ENCODE measurements around the gene UBE2I.
A peak's percentile ranks its signal among the peaks of the same experiment; 100 is the strongest.

UBE2I gene

GRCh38 chr16:1311738-1312466 is 2.5 kb downstream of the UBE2I start:
- DNase-seq (ENCODE audit: insufficient read length), result no peak
- TF ChIP-seq TAF1 (IDR thresholded peaks at IDR 0.05; ENCODE audit: borderline replicate concordance, low read depth, low read length) (no peak), POLR2AphosphoS5 (IDR thresholded peaks at IDR 0.05; ENCODE audit: low read depth, low read length) (no peak), POLR2A (IDR thresholded peaks at IDR 0.05; ENCODE audit: low read depth, low read length) (no peak)
- FAIRE-seq, result no peak

- FAIRE-seq, result no peak
- no peak for TF ChIP-seq POLR2AphosphoS5 (IDR thresholded peaks at IDR 0.05; ENCODE audit: low read depth, low read length)
- TF ChIP-seq POLR2A (IDR thresholded peaks at IDR 0.05; ENCODE audit: low read depth, low read length), result no peak
- TF ChIP-seq TAF1 (IDR thresholded peaks at IDR 0.05; ENCODE audit: borderline replicate concordance, low read depth, low read length), result no peak
- DNase-seq (ENCODE audit: insufficient read length), result no peak
Measured at GRCh38 chr16:1312467-1312816, 3.0 kb downstream of the UBE2I start.

GRCh38 chr16:1312903-1313302 is 3.5 kb downstream of the UBE2I start:
- no peak for FAIRE-seq
- no peak for TF ChIP-seq TAF1 (IDR thresholded peaks at IDR 0.05; ENCODE audit: borderline replicate concordance, low read depth, low read length)
- TF ChIP-seq POLR2A (IDR thresholded peaks at IDR 0.05; ENCODE audit: low read depth, low read length), result no peak
- no peak for TF ChIP-seq POLR2AphosphoS5 (IDR thresholded peaks at IDR 0.05; ENCODE audit: low read depth, low read length)
- DNase-seq (ENCODE audit: insufficient read length), result no peak

- FAIRE-seq (no peak), DNase-seq (ENCODE audit: insufficient read length) (no peak)
- no peak for TF ChIP-seq TAF1 (IDR thresholded peaks at IDR 0.05; ENCODE audit: borderline replicate concordance, low read depth, low read length)
- TF ChIP-seq POLR2A (IDR thresholded peaks at IDR 0.05; ENCODE audit: low read depth, low read length), result no peak
- TF ChIP-seq POLR2AphosphoS5 (IDR thresholded peaks at IDR 0.05; ENCODE audit: low read depth, low read length), result no peak
Measured at GRCh38 chr16:1313721-1314369, 4.4 kb downstream of the UBE2I start.

GRCh38 chr16:1314399-1315068 is 5.1 kb downstream of the UBE2I start:
- no peak; the same call in 1 of the 2 replicates for TF ChIP-seq POLR2A (IDR thresholded peaks at IDR 0.05; ENCODE audit: low read depth, low read length)
- no peak for TF ChIP-seq TAF1 (IDR thresholded peaks at IDR 0.05; ENCODE audit: borderline replicate concordance, low read depth, low read length)
- TF ChIP-seq POLR2AphosphoS5 (IDR thresholded peaks at IDR 0.05; ENCODE audit: low read depth, low read length), result no peak; the same call in 1 of the 2 replicates
- no peak for DNase-seq (ENCODE audit: insufficient read length)
- FAIRE-seq, result no peak

DNA sequence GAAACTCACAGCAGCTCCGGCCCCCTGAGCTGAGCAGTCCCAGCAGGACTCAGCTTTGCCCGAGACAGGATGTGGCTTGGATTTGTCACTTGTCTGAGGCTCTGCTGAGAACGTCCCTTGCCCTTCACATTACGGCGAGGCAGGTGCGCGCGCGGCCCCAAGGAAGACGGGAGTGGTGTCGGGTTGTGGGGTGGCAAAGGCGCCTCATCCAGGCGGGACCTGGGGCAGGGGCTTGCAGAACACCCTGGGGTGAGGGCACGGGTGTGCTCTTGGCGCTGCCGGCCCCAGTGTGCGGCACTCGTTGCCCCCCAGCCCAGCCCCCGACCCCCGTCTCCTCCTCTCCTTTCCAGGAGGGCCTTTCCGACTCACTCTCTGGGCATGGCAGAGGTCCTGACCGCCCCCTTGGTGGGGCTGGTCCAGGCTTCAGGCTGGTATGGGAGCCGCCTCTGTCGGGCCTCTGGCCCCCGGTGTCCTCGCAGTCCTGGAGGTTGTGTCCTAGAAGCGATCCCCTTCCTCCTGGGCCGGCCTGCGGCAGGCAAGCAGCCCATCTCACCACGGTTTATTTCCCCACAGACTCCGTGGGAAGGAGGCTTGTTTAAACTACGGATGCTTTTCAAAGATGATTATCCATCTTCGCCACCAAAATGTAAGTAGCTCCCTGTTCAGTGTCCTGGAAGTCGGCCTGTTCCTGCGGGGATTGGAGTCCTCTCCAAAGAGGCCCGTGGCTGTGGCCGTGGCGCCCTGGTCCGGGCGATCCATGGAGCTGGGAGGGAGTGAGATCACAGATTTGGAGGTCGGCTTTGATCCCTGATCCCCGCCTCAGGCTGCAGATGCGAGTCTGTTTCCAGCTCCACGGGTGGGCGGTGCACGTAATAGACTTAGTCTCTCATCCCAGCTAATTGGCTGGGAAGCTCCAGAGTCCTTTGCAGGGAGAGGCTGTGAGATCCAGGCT is 5.9 kb downstream of the UBE2I start:
- TF ChIP-seq POLR2A (IDR thresholded peaks at IDR 0.05; ENCODE audit: low read depth, low read length) (no peak), TAF1 (IDR thresholded peaks at IDR 0.05; ENCODE audit: borderline replicate concordance, low read depth, low read length) (no peak), POLR2AphosphoS5 (IDR thresholded peaks at IDR 0.05; ENCODE audit: low read depth, low read length) (no peak; the same call in 1 of the 2 replicates)

DNA sequence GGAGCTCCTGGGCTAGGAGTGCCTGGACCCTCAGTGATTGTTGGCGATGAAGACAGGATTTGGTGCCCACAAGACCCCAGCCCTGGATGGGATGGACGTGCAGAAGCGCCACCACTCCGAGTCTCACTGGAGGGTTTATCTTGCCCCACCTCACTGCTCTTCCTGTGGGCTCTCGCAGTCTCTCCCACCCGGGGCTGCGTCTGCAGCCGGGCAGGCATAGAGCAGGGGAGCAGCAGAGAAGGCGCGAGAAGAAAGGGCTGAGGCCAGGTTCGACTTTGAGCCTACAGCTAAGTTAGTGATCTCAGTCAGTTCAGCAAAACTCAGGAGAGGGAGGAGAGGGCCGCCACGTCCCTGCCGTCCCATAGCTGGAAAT is 6.6 kb downstream of the UBE2I start:
- TF ChIP-seq TAF1 (IDR thresholded peaks at IDR 0.05; ENCODE audit: borderline replicate concordance, low read depth, low read length) (no peak), POLR2AphosphoS5 (IDR thresholded peaks at IDR 0.05; ENCODE audit: low read depth, low read length) (no peak; the same call in 1 of the 2 replicates), POLR2A (IDR thresholded peaks at IDR 0.05; ENCODE audit: low read depth, low read length) (no peak)
- FAIRE-seq, result no peak
- no peak for DNase-seq (ENCODE audit: insufficient read length)

More for the DNA sequence above, 5.9 kb downstream of the UBE2I start:
- FAIRE-seq, result no peak
- no peak for DNase-seq (ENCODE audit: insufficient read length)

DNA sequence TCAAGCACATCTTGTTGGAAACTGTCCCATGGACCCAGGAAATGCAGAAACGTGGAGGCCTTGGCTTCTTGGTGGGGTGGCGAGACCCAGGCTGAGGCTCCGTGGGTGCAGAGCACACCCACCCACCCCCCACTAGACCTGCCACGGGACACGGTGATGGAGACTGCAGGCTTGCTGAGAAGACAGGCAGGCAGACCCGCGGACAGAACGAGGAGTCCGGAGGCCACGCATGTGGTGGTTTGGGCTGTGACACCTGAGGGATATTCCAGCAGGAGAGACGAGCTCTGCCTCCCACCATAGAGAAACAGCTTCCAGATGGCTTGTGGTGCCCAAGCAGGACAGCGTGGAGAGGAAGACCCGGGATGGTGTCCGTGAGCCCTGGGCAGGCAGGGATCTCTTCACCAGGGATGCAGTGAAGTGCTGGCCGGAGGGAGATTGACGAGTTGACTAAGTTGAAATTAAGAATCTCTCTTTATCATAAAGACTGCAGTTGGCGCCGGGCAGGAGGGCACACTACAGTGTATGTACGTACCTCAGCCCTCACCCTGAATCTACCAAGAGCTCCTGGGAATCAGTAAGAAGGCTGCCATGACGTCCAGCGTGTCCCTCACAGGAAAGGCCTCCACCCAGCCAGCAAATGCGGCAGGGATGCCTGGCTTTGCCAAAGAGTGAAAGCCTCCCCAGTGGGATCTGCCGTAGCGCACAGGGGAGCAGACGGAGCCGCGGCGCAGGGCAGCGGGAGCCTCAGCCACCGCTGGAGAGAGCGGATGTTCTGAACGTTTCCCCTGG is 8.2 kb downstream of the UBE2I start:
- DNase-seq (ENCODE audit: insufficient read length) (no peak), FAIRE-seq (no peak)
- TF ChIP-seq POLR2A (IDR thresholded peaks at IDR 0.05; ENCODE audit: low read depth, low read length), result no peak
- no peak; the same call in 1 of the 2 replicates for TF ChIP-seq POLR2AphosphoS5 (IDR thresholded peaks at IDR 0.05; ENCODE audit: low read depth, low read length)
- TF ChIP-seq TAF1 (IDR thresholded peaks at IDR 0.05; ENCODE audit: borderline replicate concordance, low read depth, low read length), result no peak

DNA sequence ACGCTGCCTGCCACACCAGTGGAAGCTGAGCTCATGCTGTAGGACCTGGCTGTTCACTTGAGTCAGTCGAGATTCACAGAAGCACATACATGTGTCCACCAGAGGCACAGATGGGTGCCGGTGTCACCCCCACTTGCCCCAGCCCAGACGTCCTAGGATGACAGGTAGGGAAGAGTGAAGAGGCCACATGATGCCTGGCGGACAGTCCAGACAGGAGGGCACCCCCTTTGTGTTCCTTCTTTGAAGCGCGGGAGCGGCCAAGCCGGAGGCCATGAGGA is 8.8 kb downstream of the UBE2I start:
- TF ChIP-seq POLR2AphosphoS5 (IDR thresholded peaks at IDR 0.05; ENCODE audit: low read depth, low read length) (peak; percentile 50; the same call in 1 of the 2 replicates), TAF1 (IDR thresholded peaks at IDR 0.05; ENCODE audit: borderline replicate concordance, low read depth, low read length) (no peak), POLR2A (IDR thresholded peaks at IDR 0.05; ENCODE audit: low read depth, low read length) (no peak)
- FAIRE-seq (no peak), DNase-seq (ENCODE audit: insufficient read length) (no peak)

- no peak for FAIRE-seq
Measured at GRCh38 chr16:1319041-1319440, 9.6 kb downstream of the UBE2I start.

More at GRCh38 chr16:1319041-1319440, 9.6 kb downstream of the UBE2I start:
- TF ChIP-seq POLR2A (IDR thresholded peaks at IDR 0.05; ENCODE audit: low read depth, low read length) (no peak; the same call in 1 of the 2 replicates), POLR2AphosphoS5 (IDR thresholded peaks at IDR 0.05; ENCODE audit: low read depth, low read length) (peak; percentile 41; the same call in 1 of the 2 replicates)
- no peak for DNase-seq (ENCODE audit: insufficient read length)

Data from GM12892 (cell line).